ENCODE results near the gene FXR1. TPM values are rescaled to one million over a fixed set of nuclear protein-coding genes. Genes with fewer than 3 reads are reported as not detected.

Gene FXR1
- total and polyA plus RNA-seq, 10 of the 15 experiments (the other 5 are each of a cell fraction or from before 2014, with no cell fraction given), result 38.5 to 159 (median 102) TPM

DNA sequence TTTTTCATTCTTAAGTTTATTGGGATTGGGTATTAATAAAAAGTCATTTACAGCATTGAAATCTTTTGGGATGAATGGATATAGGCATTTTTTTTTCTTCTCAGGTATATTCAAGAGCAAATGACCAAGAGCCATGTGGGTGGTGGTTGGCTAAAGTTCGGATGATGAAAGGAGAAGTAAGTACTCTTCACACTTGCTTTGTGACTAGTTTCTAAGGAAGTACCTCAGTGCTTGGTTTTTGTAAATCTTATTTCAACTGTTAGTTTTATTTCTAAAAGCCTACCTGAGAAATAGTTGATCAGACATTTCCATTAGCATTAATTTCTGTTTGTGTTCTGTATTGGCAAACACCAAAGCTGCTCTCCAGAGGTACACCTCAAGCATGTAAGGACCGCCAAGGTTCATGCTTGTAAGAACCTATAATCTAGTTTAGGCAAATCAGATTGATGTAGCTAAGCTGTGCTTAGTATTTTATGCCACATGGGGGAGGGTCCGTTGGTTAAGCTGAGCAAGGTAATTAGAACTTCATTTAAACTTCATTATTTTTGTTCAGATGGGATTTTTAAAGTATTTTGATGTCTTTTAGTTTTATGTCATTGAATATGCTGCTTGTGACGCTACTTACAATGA, 35.4 kb downstream of the FXR1 start:
- Histone ChIP-seq H3K36me3 (ENCODE audit: control insufficient read depth in 2 of 2, insufficient read depth in 2 of 2, low read length in 1 of 2) (peaks cover 2 to 25% of the 10 kb centered on the region in 2 experiments), H3K4me1 (ENCODE audit: control insufficient read depth, insufficient read depth, low read length) (no peaks in the 10 kb centered on the region), H3K27ac (ENCODE audit: control insufficient read depth, insufficient read depth) (no peak overlapping the region; the same call in 1 of the 2 replicates), H3K27me3 (replicated peaks in 1 of 2; ENCODE audit: control insufficient read depth in 2 of 2, insufficient read depth in 2 of 2, low read length in 1 of 2) (no peaks in the 10 kb centered on the region), H3K79me2 (ENCODE audit: control insufficient read depth, insufficient read depth, low read length) (peaks cover 4% of the 10 kb centered on the region), H3K9ac (ENCODE audit: control insufficient read depth, insufficient read depth, low read length) (no peak overlapping the region), H4K20me1 (ENCODE audit: control insufficient read depth, insufficient read depth) (no peaks in the 10 kb centered on the region), H3K4me2 (ENCODE audit: control insufficient read depth, insufficient read depth) (no peak overlapping the region), H3K4me3 (no peak overlapping the region), H3K9me3 (replicated peaks; ENCODE audit: control insufficient read depth, insufficient read depth, low read length) (no peaks in the 10 kb centered on the region), H2AFZ (ENCODE audit: control insufficient read depth, low read depth, low read length) (no peak overlapping the region)
- 66% methylated on average over 4 of the region's 4 CpGs for WGBS (ENCODE audit: insufficient coverage, insufficient replicate concordance, low lambda C conversion rate, missing lambda C conversion rate)
- in situ Hi-C loops (cut with MboI) (no loop called here), intact Hi-C loops (cut with micrococcal nuclease; ENCODE audit: unreplicated experiment) (no loop called here)
- no TSS peak for BruUV-seq (replicated peaks)
- FAIRE-seq (peak; percentile 82), DNase-seq (ENCODE audit: low read depth, low spot score) (no peak), ATAC-seq (peak; percentile 65)
- ChIA-PET CTCF (interaction anchor here (0.7 to 1.5 kb wide), 2 partner anchors 15 to 27 kb away, joined by 3 read pairs; no protein-coding TSS in a partner anchor), POLR2A (interaction anchor here (0.5 kb wide), 2 partner anchors 22 to 917 kb away, joined by 3 to 6 read pairs; no protein-coding TSS in a partner anchor), SMC1A (ENCODE audit: uncharacterized antibody, unreplicated experiment) (interaction anchor here (0.6 to 1.9 kb wide), 5 partner anchors 10 to 315 kb away, joined by 3 to 7 read pairs (median 4); no protein-coding TSS in a partner anchor), RAD21 (ENCODE audit: unreplicated experiment) (no interaction called here)
- no peak for TF ChIP-seq ZNF274 (IDR thresholded peaks at IDR 0.05; ENCODE audit: insufficient read depth, insufficient read length)
- TF ChIP-seq, protein P1, sequence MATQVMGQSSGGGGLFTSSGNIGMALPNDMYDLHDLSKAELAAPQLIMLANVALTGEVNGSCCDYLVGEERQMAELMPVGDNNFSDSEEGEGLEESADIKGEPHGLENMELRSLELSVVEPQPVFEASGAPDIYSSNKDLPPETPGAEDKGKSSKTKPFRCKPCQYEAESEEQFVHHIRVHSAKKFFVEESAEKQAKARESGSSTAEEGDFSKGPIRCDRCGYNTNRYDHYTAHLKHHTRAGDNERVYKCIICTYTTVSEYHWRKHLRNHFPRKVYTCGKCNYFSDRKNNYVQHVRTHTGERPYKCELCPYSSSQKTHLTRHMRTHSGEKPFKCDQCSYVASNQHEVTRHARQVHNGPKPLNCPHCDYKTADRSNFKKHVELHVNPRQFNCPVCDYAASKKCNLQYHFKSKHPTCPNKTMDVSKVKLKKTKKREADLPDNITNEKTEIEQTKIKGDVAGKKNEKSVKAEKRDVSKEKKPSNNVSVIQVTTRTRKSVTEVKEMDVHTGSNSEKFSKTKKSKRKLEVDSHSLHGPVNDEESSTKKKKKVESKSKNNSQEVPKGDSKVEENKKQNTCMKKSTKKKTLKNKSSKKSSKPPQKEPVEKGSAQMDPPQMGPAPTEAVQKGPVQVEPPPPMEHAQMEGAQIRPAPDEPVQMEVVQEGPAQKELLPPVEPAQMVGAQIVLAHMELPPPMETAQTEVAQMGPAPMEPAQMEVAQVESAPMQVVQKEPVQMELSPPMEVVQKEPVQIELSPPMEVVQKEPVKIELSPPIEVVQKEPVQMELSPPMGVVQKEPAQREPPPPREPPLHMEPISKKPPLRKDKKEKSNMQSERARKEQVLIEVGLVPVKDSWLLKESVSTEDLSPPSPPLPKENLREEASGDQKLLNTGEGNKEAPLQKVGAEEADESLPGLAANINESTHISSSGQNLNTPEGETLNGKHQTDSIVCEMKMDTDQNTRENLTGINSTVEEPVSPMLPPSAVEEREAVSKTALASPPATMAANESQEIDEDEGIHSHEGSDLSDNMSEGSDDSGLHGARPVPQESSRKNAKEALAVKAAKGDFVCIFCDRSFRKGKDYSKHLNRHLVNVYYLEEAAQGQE (IDR thresholded peaks at IDR 0.05; ENCODE audit: low read depth, low read length), result no peak
- no peak for TF ChIP-seq HDAC6 (IDR thresholded peaks at IDR 0.05; ENCODE audit: unreplicated experiment)
- no peak for TF ChIP-seq FOXM1 (IDR thresholded peaks at IDR 0.05; ENCODE audit: low read depth, low read length)
- TF ChIP-seq, protein P2, sequence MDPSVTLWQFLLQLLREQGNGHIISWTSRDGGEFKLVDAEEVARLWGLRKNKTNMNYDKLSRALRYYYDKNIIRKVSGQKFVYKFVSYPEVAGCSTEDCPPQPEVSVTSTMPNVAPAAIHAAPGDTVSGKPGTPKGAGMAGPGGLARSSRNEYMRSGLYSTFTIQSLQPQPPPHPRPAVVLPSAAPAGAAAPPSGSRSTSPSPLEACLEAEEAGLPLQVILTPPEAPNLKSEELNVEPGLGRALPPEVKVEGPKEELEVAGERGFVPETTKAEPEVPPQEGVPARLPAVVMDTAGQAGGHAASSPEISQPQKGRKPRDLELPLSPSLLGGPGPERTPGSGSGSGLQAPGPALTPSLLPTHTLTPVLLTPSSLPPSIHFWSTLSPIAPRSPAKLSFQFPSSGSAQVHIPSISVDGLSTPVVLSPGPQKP (IDR thresholded peaks at IDR 0.05; ENCODE audit: low read depth, low read length), result no peak
- TF ChIP-seq, protein P3, sequence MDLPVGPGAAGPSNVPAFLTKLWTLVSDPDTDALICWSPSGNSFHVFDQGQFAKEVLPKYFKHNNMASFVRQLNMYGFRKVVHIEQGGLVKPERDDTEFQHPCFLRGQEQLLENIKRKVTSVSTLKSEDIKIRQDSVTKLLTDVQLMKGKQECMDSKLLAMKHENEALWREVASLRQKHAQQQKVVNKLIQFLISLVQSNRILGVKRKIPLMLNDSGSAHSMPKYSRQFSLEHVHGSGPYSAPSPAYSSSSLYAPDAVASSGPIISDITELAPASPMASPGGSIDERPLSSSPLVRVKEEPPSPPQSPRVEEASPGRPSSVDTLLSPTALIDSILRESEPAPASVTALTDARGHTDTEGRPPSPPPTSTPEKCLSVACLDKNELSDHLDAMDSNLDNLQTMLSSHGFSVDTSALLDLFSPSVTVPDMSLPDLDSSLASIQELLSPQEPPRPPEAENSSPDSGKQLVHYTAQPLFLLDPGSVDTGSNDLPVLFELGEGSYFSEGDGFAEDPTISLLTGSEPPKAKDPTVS (IDR thresholded peaks at IDR 0.05; ENCODE audit: low read depth, low read length), result no peak
- TF ChIP-seq, protein P4, sequence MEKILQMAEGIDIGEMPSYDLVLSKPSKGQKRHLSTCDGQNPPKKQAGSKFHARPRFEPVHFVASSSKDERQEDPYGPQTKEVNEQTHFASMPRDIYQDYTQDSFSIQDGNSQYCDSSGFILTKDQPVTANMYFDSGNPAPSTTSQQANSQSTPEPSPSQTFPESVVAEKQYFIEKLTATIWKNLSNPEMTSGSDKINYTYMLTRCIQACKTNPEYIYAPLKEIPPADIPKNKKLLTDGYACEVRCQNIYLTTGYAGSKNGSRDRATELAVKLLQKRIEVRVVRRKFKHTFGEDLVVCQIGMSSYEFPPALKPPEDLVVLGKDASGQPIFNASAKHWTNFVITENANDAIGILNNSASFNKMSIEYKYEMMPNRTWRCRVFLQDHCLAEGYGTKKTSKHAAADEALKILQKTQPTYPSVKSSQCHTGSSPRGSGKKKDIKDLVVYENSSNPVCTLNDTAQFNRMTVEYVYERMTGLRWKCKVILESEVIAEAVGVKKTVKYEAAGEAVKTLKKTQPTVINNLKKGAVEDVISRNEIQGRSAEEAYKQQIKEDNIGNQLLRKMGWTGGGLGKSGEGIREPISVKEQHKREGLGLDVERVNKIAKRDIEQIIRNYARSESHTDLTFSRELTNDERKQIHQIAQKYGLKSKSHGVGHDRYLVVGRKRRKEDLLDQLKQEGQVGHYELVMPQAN (conservative IDR thresholded peaks at IDR 0.05), result no peak
- TF ChIP-seq YBX1 (IDR thresholded peaks at IDR 0.05), result no peak
- no peak for TF ChIP-seq BHLHE40 (IDR thresholded peaks at IDR 0.05; ENCODE audit: borderline replicate concordance in 1 of 2, low read depth in 2 of 2, low read length in 1 of 2)
- no peak for TF ChIP-seq CBX3 (IDR thresholded peaks at IDR 0.05; ENCODE audit: borderline replicate concordance, low read depth)
- TF ChIP-seq ZZZ3 (IDR thresholded peaks at IDR 0.05; ENCODE audit: control insufficient read depth, insufficient read length, low read depth), result no peak
